Endothelial cell of umbilical vein (primary cell): ENCODE data around the gene CRACR2A.

Experiments used
- EZH2 ChIP-seq: IDR thresholded peaks from 2 replicates; pipeline ENCODE4 v1.6.1; 2012; ENCODE audit warnings: borderline replicate concordance, low read depth, mild to moderate bottlenecking, moderate library complexity, low read length, inconsistent platforms; ENCODE audit not compliant: severe bottlenecking
- FOS ChIP-seq: IDR thresholded peaks from 2 replicates; pipeline ENCODE4 v1.6.1; 2011; ENCODE audit warnings: mild to moderate bottlenecking, low read length, moderate library complexity, borderline replicate concordance; ENCODE audit not compliant: insufficient read depth
- GATA2 ChIP-seq: IDR thresholded peaks from 2 replicates; pipeline ENCODE4 v1.7.0; 2011; ENCODE audit warnings: low read depth, mild to moderate bottlenecking, moderate library complexity, mixed read lengths, low read length; ENCODE audit not compliant: insufficient read length, insufficient read depth
- JUN ChIP-seq: IDR thresholded peaks from 2 replicates; pipeline ENCODE4 v1.6.1; 2011; ENCODE audit warnings: borderline replicate concordance, low read depth; ENCODE audit not compliant: insufficient read length, insufficient read depth
- POLR2A ChIP-seq: IDR thresholded peaks from 2 replicates; pipeline ENCODE4 v1.6.1; 2012; ENCODE audit warnings: low read depth, mild to moderate bottlenecking, control low read depth, low read length
- POLR2AphosphoS5 ChIP-seq: IDR thresholded peaks from 2 replicates; pipeline ENCODE4 v1.6.1; 2012; ENCODE audit warnings: low read depth, mild to moderate bottlenecking, control low read depth, low read length, moderate library complexity; ENCODE audit not compliant: insufficient read depth
- TF ChIP-seq, protein P1 (sequence below), 2 donors: IDR thresholded peaks; 1 replicate in 1 of 2; 2 replicates in 1 of 2; pipeline ENCODE4 v1.5.1; 2011; ENCODE audit warnings: low read length in 2 of 2, mild to moderate bottlenecking in 2 of 2, moderate library complexity in 2 of 2, control low read depth in 1 of 2, inconsistent platforms in 1 of 2, low read depth in 1 of 2; ENCODE audit not compliant: insufficient read depth in 1 of 2; ENCODE audit errors: extremely low read depth in 1 of 2

- TF ChIP-seq, protein P1, sequence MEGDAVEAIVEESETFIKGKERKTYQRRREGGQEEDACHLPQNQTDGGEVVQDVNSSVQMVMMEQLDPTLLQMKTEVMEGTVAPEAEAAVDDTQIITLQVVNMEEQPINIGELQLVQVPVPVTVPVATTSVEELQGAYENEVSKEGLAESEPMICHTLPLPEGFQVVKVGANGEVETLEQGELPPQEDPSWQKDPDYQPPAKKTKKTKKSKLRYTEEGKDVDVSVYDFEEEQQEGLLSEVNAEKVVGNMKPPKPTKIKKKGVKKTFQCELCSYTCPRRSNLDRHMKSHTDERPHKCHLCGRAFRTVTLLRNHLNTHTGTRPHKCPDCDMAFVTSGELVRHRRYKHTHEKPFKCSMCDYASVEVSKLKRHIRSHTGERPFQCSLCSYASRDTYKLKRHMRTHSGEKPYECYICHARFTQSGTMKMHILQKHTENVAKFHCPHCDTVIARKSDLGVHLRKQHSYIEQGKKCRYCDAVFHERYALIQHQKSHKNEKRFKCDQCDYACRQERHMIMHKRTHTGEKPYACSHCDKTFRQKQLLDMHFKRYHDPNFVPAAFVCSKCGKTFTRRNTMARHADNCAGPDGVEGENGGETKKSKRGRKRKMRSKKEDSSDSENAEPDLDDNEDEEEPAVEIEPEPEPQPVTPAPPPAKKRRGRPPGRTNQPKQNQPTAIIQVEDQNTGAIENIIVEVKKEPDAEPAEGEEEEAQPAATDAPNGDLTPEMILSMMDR (IDR thresholded peaks at IDR 0.05; ENCODE audit: extremely low read depth in 1 of 2, insufficient read depth in 1 of 2, low read depth in 1 of 2, low read length in 2 of 2), result no peak
- TF ChIP-seq EZH2 (no peak), POLR2A (no peak), POLR2AphosphoS5 (no peak), JUN (no peak), FOS (no peak), GATA2 (no peak)
These were observed 130.7 kb downstream of the CRACR2A start for GRCh38 chr12:3622021-3622821.
